SK-N-SH treated with all-trans-retinoic acid at 6 μM for 48 hours (cell line): ENCODE data around the gene PRPF40B.
"Not testable (repeated sequence)": the region's sequence is repeated elsewhere in the genome, so short reads cannot be mapped to it uniquely, and the experiment has no call there.

Experiments used
- ATAC-seq: fragments of 200-7000 bp; cut with Tn5 transposase; 3 replicates; pipeline ENCODE4 v1.9.1; 2020; ENCODE audit warnings: mild to moderate bottlenecking, moderate library complexity
- ARNTL ChIP-seq: fragments of 450-650 bp; formaldehyde crosslinking; IDR thresholded peaks from 2 replicates; pipeline ENCODE4 v1.5.0; 2020; ENCODE audit warnings: low read depth, mild to moderate bottlenecking, moderate library complexity, borderline replicate concordance
- BACH2 ChIP-seq: fragments of 250-450 bp; sonication (Bioruptor Pico); IDR thresholded peaks from 2 replicates; pipeline ENCODE4 v1.9.0; 2021; ENCODE audit warnings: mild to moderate bottlenecking, borderline replicate concordance
- ESRRG ChIP-seq: fragments of 250-450 bp; sonication (Bioruptor Pico); IDR thresholded peaks from 2 replicates; pipeline ENCODE4 v1.6.1; 2021; ENCODE audit warnings: mild to moderate bottlenecking
- ISL1 ChIP-seq: fragments of 250-450 bp; sonication (Bioruptor Pico); IDR thresholded peaks from 2 replicates; pipeline ENCODE4 v2.1.2; 2022; ENCODE audit warnings: mild to moderate bottlenecking, moderate library complexity
- PPARA ChIP-seq: fragments of 250-450 bp; sonication (Bioruptor Pico); IDR thresholded peaks from 2 replicates; pipeline ENCODE4 v1.5.0; 2020; ENCODE audit warnings: mild to moderate bottlenecking, borderline replicate concordance
- RARB ChIP-seq: fragments of 250-450 bp; sonication (Bioruptor Pico); IDR thresholded peaks from 2 replicates; pipeline ENCODE4 v1.8.0; 2021; ENCODE audit warnings: mild to moderate bottlenecking, moderate library complexity
- SNAI2 ChIP-seq: fragments of 250-450 bp; sonication (Bioruptor Pico); IDR thresholded peaks from 2 replicates; pipeline ENCODE4 v1.5.0; 2020; ENCODE audit warnings: mild to moderate bottlenecking, moderate library complexity
- TCF4 ChIP-seq: fragments of 250-450 bp; sonication (Bioruptor Pico); IDR thresholded peaks from 2 replicates; pipeline ENCODE4 v1.8.0; 2021; ENCODE audit warnings: mild to moderate bottlenecking, moderate library complexity, borderline replicate concordance
- ZC3H10 ChIP-seq: fragments of 250-450 bp; sonication (Bioruptor Pico); IDR thresholded peaks from 2 replicates; pipeline ENCODE4 v1.5.1; 2021; ENCODE audit warnings: mild to moderate bottlenecking, moderate library complexity
- ZFP3 ChIP-seq: fragments of 250-450 bp; sonication (Bioruptor Pico); IDR thresholded peaks from 2 replicates; pipeline ENCODE4 v1.5.0; 2020; ENCODE audit warnings: mild to moderate bottlenecking, moderate library complexity
- ZNF565 ChIP-seq: fragments of 450-650 bp; formaldehyde crosslinking; conservative IDR thresholded peaks from 2 replicates; pipeline ENCODE4 v1.5.0; 2020; ENCODE audit warnings: low read depth, mild to moderate bottlenecking, moderate library complexity
- ZNF70 ChIP-seq: fragments of 450-650 bp; formaldehyde crosslinking; IDR thresholded peaks from 2 replicates; pipeline ENCODE4 v1.5.0; 2020; ENCODE audit warnings: mild to moderate bottlenecking, moderate library complexity
- TF ChIP-seq, protein P1 (sequence below): fragments of 250-450 bp; sonication (Bioruptor Pico); IDR thresholded peaks from 2 replicates; pipeline ENCODE4 v1.5.0; 2020; ENCODE audit warnings: mild to moderate bottlenecking, moderate library complexity
- TF ChIP-seq, protein P2 (sequence below): fragments of 250-450 bp; sonication (Bioruptor Pico); IDR thresholded peaks from 2 replicates; pipeline ENCODE4 v1.8.0; 2020; ENCODE audit warnings: mild to moderate bottlenecking, moderate library complexity, borderline replicate concordance
- TF ChIP-seq, protein P3 (sequence below): fragments of 250-450 bp; sonication (Bioruptor Pico); IDR thresholded peaks from 2 replicates; pipeline ENCODE4 v1.5.1; 2020; ENCODE audit warnings: low read depth, mild to moderate bottlenecking, moderate library complexity
- TF ChIP-seq, protein P4 (sequence below): fragments of 250-450 bp; sonication (Bioruptor Pico); IDR thresholded peaks from 2 replicates; pipeline ENCODE4 v1.8.0; 2021; ENCODE audit warnings: low read depth, mild to moderate bottlenecking, moderate library complexity, borderline replicate concordance
- TF ChIP-seq, protein P5 (sequence below): fragments of 250-450 bp; sonication (Bioruptor Pico); IDR thresholded peaks from 2 replicates; pipeline ENCODE4 v1.5.1; 2021; ENCODE audit warnings: mild to moderate bottlenecking, moderate library complexity

PRPF40B gene

DNA sequence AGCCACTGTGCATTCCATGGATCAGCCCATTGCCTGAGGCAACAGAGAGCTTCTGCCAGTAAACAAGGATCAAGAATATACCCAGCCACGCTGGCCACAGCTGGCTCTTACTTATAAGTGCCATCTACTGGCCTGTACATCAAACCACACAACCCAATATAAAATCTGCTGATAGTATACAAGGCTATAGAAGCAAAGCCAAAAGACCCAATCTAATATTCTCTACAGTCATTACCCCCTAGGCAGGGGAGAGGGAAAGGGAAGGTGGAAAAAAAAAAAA lies 13.5 kb upstream of the PRPF40B start:
- no peak; the same call in 2 of the 3 replicates for ATAC-seq

DNA sequence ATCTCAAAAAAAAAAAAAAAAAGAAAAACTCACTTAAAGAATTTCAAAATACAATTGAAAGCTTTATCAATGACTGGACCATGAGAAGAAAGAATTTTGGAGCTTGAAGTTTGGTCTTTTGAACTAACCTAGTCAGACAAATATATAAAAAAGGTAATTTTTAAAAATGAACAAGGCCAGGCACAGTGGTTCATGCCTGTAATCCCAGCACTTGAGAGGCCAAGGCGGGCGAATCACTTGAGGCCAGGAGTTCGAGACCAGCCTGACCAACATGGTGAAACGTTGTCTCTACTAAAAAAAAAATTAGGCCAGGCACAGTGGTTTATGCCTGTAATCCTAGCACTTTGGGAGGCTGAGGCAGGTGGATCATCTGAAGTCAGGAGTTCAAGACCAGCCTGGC lies 12.6 kb upstream of the PRPF40B start:
- not testable (repeated sequence) for ATAC-seq

More for the DNA sequence above, 13.5 kb upstream of the PRPF40B start:
- TF ChIP-seq ESRRG (CRISPR knock-in tag) = no peak
- TF ChIP-seq ZNF70 (CRISPR knock-in tag) = no peak
- TF ChIP-seq ZFP3 (CRISPR knock-in tag) = no peak
- TF ChIP-seq, protein P1, sequence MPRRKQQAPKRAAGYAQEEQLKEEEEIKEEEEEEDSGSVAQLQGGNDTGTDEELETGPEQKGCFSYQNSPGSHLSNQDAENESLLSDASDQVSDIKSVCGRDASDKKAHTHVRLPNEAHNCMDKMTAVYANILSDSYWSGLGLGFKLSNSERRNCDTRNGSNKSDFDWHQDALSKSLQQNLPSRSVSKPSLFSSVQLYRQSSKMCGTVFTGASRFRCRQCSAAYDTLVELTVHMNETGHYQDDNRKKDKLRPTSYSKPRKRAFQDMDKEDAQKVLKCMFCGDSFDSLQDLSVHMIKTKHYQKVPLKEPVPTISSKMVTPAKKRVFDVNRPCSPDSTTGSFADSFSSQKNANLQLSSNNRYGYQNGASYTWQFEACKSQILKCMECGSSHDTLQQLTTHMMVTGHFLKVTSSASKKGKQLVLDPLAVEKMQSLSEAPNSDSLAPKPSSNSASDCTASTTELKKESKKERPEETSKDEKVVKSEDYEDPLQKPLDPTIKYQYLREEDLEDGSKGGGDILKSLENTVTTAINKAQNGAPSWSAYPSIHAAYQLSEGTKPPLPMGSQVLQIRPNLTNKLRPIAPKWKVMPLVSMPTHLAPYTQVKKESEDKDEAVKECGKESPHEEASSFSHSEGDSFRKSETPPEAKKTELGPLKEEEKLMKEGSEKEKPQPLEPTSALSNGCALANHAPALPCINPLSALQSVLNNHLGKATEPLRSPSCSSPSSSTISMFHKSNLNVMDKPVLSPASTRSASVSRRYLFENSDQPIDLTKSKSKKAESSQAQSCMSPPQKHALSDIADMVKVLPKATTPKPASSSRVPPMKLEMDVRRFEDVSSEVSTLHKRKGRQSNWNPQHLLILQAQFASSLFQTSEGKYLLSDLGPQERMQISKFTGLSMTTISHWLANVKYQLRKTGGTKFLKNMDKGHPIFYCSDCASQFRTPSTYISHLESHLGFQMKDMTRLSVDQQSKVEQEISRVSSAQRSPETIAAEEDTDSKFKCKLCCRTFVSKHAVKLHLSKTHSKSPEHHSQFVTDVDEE = no peak
- TF ChIP-seq, protein P2, sequence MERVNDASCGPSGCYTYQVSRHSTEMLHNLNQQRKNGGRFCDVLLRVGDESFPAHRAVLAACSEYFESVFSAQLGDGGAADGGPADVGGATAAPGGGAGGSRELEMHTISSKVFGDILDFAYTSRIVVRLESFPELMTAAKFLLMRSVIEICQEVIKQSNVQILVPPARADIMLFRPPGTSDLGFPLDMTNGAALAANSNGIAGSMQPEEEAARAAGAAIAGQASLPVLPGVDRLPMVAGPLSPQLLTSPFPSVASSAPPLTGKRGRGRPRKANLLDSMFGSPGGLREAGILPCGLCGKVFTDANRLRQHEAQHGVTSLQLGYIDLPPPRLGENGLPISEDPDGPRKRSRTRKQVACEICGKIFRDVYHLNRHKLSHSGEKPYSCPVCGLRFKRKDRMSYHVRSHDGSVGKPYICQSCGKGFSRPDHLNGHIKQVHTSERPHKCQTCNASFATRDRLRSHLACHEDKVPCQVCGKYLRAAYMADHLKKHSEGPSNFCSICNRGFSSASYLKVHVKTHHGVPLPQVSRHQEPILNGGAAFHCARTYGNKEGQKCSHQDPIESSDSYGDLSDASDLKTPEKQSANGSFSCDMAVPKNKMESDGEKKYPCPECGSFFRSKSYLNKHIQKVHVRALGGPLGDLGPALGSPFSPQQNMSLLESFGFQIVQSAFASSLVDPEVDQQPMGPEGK (CRISPR knock-in tag) = no peak
- TF ChIP-seq ISL1 (CRISPR knock-in tag) = no peak
- TF ChIP-seq, protein P3, sequence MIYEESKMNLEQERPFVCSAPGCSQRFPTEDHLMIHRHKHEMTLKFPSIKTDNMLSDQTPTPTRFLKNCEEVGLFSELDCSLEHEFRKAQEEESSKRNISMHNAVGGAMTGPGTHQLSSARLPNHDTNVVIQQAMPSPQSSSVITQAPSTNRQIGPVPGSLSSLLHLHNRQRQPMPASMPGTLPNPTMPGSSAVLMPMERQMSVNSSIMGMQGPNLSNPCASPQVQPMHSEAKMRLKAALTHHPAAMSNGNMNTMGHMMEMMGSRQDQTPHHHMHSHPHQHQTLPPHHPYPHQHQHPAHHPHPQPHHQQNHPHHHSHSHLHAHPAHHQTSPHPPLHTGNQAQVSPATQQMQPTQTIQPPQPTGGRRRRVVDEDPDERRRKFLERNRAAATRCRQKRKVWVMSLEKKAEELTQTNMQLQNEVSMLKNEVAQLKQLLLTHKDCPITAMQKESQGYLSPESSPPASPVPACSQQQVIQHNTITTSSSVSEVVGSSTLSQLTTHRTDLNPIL = no peak
- no peak for TF ChIP-seq PPARA
- TF ChIP-seq ZNF565 (CRISPR knock-in tag) = no peak
- no peak for TF ChIP-seq ARNTL (CRISPR knock-in tag)

DNA sequence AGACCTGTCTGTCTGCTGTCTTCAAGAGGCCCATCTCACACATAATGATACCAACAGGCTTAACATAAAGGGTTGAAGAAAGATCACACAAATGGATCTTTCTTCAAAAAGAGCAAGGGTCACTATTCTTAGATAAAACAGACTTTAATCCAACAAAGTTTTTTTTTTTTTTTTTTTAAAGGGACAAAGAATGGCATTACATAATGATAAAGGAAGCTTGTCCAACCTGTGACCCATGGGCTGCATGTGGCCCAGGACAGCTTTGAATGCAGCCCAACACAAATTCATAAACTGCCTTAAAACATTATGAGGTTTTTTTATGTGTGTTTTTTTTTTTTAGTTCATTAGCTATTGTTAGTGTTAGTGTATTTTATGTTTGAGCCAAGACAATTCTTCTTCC lies 11.2 kb upstream of the PRPF40B start:
- TF ChIP-seq SNAI2 (CRISPR knock-in tag) (no peak), PPARA (no peak), TCF4 (CRISPR knock-in tag) (no peak), ARNTL (CRISPR knock-in tag) (no peak), ZFP3 (CRISPR knock-in tag) (no peak), RARB (CRISPR knock-in tag) (no peak), ZNF70 (CRISPR knock-in tag) (no peak)
- TF ChIP-seq, protein P4, sequence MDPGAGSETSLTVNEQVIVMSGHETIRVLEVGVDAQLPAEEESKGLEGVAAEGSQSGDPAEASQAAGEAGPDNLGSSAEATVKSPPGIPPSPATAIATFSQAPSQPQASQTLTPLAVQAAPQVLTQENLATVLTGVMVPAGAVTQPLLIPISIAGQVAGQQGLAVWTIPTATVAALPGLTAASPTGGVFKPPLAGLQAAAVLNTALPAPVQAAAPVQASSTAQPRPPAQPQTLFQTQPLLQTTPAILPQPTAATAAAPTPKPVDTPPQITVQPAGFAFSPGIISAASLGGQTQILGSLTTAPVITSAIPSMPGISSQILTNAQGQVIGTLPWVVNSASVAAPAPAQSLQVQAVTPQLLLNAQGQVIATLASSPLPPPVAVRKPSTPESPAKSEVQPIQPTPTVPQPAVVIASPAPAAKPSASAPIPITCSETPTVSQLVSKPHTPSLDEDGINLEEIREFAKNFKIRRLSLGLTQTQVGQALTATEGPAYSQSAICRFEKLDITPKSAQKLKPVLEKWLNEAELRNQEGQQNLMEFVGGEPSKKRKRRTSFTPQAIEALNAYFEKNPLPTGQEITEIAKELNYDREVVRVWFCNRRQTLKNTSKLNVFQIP (CRISPR knock-in tag) = no peak
- TF ChIP-seq, protein P5, sequence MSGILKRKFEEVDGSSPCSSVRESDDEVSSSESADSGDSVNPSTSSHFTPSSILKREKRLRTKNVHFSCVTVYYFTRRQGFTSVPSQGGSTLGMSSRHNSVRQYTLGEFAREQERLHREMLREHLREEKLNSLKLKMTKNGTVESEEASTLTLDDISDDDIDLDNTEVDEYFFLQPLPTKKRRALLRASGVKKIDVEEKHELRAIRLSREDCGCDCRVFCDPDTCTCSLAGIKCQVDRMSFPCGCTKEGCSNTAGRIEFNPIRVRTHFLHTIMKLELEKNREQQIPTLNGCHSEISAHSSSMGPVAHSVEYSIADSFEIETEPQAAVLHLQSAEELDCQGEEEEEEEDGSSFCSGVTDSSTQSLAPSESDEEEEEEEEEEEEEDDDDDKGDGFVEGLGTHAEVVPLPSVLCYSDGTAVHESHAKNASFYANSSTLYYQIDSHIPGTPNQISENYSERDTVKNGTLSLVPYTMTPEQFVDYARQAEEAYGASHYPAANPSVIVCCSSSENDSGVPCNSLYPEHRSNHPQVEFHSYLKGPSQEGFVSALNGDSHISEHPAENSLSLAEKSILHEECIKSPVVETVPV (CRISPR knock-in tag) = no peak
- ATAC-seq = no peak

DNA sequence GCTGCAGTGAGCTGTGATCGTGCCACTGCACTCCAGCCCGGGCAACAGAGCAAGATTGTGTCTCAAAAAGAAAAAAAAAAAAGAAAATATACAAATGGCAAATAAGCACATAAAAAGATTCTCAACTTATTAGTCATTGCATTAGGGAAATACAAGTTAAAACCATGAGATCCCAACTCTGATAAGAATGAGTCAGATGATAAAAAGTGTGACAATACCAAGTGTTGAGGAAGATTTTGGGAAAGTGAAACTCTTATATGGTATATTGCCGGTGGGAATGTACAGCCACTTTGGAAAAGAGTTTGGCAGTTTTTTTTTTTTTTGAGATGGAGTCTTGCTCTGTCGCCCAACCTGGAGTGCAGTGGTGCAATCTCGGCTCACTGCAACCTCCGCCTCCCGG lies 7.6 kb upstream of the PRPF40B start:
- no peak for ATAC-seq
- TF ChIP-seq, protein P3 = no peak
- TF ChIP-seq, protein P4 (CRISPR knock-in tag) = no peak
- TF ChIP-seq ESRRG (CRISPR knock-in tag) (no peak), RARB (CRISPR knock-in tag) (no peak), ZNF565 (CRISPR knock-in tag) (no peak), ZC3H10 (CRISPR knock-in tag) (no peak), BACH2 (CRISPR knock-in tag) (no peak)
